H1 (cell line): ENCODE measurements around the gene WNT9B. TPM values are rescaled to one million over a fixed set of nuclear protein-coding genes. Genes with fewer than 3 reads are reported as not detected.
A peak's percentile ranks its signal among the peaks of the same experiment; 100 is the strongest.

Source experiments
- CTCF ChIA-PET: fragments of 300-600 bp; sonication (Branson Sonifier 250); formaldehyde crosslinking; loops from one replicate; lab custom pipeline; 2021; ENCODE audit not compliant: partially characterized antibody; lab: Charles Lee
- POLR2A ChIA-PET: fragments of 300-600 bp; sonication (Branson Sonifier 250); formaldehyde crosslinking; loops from one replicate; lab custom pipeline; 2021; ENCODE audit warnings: inconsistent platforms; ENCODE audit not compliant: partially characterized antibody; lab: Charles Lee
- DNase-seq, 2 experiments: peaks; one replicate each; pipeline versions ENCODE4 v3.0.0 to v3.0.0-alpha.2; 2010 to 2022; ENCODE audit warnings: low spot score in 2 of 2, low read depth in 1 of 2, mixed read lengths in 1 of 2
- FAIRE-seq: peaks from 2 replicates; lab custom pipeline; 2011; peaks lifted over from hg19 to GRCh38; lab: Jason Lieb, UNC
- H2AFZ ChIP-seq: 2 replicates; pipeline ENCODE4 v1.8.1; 2012; ENCODE audit warnings: low read length, inconsistent platforms
- H2AK5ac ChIP-seq: 2 replicates; pipeline ENCODE4 v1.6.1; 2013; ENCODE audit warnings: low read depth, low read length
- H2BK120ac ChIP-seq: replicated peaks from 2 replicates; pipeline ENCODE3; 2013; ENCODE audit warnings: low read depth, low read length, inconsistent platforms
- H2BK12ac ChIP-seq: 2 replicates; pipeline ENCODE4 v1.6.1; 2013; ENCODE audit warnings: low read depth, low read length
- H2BK15ac ChIP-seq: 2 replicates; pipeline ENCODE4 v1.6.1; 2013; ENCODE audit warnings: low read length
- H2BK20ac ChIP-seq: 2 replicates; pipeline ENCODE4 v1.6.1; 2013; ENCODE audit warnings: low read length
- H2BK5ac ChIP-seq: 2 replicates; pipeline ENCODE4 v1.6.1; 2013; ENCODE audit warnings: low read depth, low read length
- H3K14ac ChIP-seq: 2 replicates; pipeline ENCODE4 v1.6.1; 2013; ENCODE audit warnings: inconsistent platforms; ENCODE audit not compliant: insufficient read length
- H3K18ac ChIP-seq: 2 replicates; pipeline ENCODE4 v1.6.1; 2013; ENCODE audit warnings: low read length; ENCODE audit errors: extremely low read depth
- H3K23ac ChIP-seq: 2 replicates; pipeline ENCODE4 v1.6.1; 2013; ENCODE audit warnings: inconsistent platforms; ENCODE audit not compliant: insufficient read length
- H3K23me2 ChIP-seq: 2 replicates; pipeline ENCODE4 v1.6.1; 2013; ENCODE audit warnings: low read depth, low read length
- H3K27ac ChIP-seq: 2 replicates; pipeline ENCODE4 v1.6.1; 2011; ENCODE audit warnings: low read depth, low read length, inconsistent platforms
- H3K27me3 ChIP-seq, 4 experiments: replicated peaks in 1 of 4; 1 replicate in 1 of 4; 2 replicates in 3 of 4; pipeline versions ENCODE4 v1.6.1 to v1.8.1; 2011 to 2013; ENCODE audit warnings: low read length in 3 of 4, mild to moderate bottlenecking in 3 of 4, inconsistent platforms in 2 of 4, mixed read lengths in 2 of 4, moderate library complexity in 1 of 4; ENCODE audit not compliant: control insufficient read depth in 3 of 4, insufficient read depth in 3 of 4; ENCODE audit errors: extremely low read depth in 1 of 4
- H3K36me3 ChIP-seq, 4 experiments: 2 replicates each; pipeline versions ENCODE4 v1.6.1 to v1.8.1; 2011 to 2013; ENCODE audit warnings: mild to moderate bottlenecking in 4 of 4, low read length in 3 of 4, moderate library complexity in 2 of 4, control low read depth in 1 of 4, inconsistent platforms in 1 of 4; ENCODE audit not compliant: insufficient read depth in 4 of 4, control insufficient read depth in 2 of 4
- H3K4ac ChIP-seq: replicated peaks from 2 replicates; pipeline ENCODE3; 2013; ENCODE audit warnings: low read length, low read depth, mixed read lengths, inconsistent platforms; ENCODE audit not compliant: insufficient read length
- H3K4me1 ChIP-seq, 4 experiments: replicated peaks in 1 of 4; 1 replicate in 1 of 4; 2 replicates in 3 of 4; pipeline versions ENCODE4 v1.6.1 to v1.8.1; 2011 to 2013; ENCODE audit warnings: low read length in 3 of 4, inconsistent platforms in 2 of 4, mixed read lengths in 1 of 4; ENCODE audit not compliant: insufficient read depth in 4 of 4, control insufficient read depth in 3 of 4
- H3K4me2 ChIP-seq, 2 experiments: 2 replicates each; pipeline versions ENCODE4 v1.6.1 to v1.8.1; 2011 to 2013; ENCODE audit warnings: low read depth in 2 of 2, low read length in 2 of 2, control low read depth in 1 of 2, inconsistent platforms in 1 of 2, mild to moderate bottlenecking in 1 of 2; ENCODE audit not compliant: insufficient read depth in 1 of 2
- H3K4me3 ChIP-seq, 4 experiments: fragments of 200-600, 300-600 bp in 1 of 4; sonication (generic), shearing (Covaris generic), sonication (Bioruptor Twin) in 1 of 4; 2 replicates each; pipeline versions ENCODE4 v1.5.1 to v1.8.1; 2011 to 2016; ENCODE audit warnings: low read length in 4 of 4, low read depth in 3 of 4, control low read depth in 2 of 4, inconsistent platforms in 2 of 4, mild to moderate bottlenecking in 2 of 4, mixed read lengths in 1 of 4, moderate library complexity in 1 of 4; ENCODE audit not compliant: insufficient read depth in 2 of 4; ENCODE audit errors: extremely low read depth in 1 of 4
- H3K56ac ChIP-seq: replicated peaks from 2 replicates; pipeline ENCODE3; 2013; ENCODE audit warnings: low read depth, mild to moderate bottlenecking, mixed read lengths, low read length, inconsistent platforms; ENCODE audit not compliant: insufficient read length
- H3K79me1 ChIP-seq: 2 replicates; pipeline ENCODE4 v1.6.1; 2013; ENCODE audit warnings: low read depth, low read length, control low read depth
- H3K79me2 ChIP-seq, 2 experiments: 2 replicates each; pipeline versions ENCODE4 v1.6.1 to v1.8.1; 2012 to 2013; ENCODE audit warnings: low read length in 2 of 2, mild to moderate bottlenecking in 2 of 2, inconsistent platforms in 1 of 2; ENCODE audit not compliant: insufficient read depth in 2 of 2, control insufficient read depth in 1 of 2
- H3K9ac ChIP-seq, 4 experiments: replicated peaks in 1 of 4; 1 replicate in 1 of 4; 2 replicates in 3 of 4; pipeline versions ENCODE4 v1.6.1 to v1.8.1; 2011 to 2013; ENCODE audit warnings: low read depth in 3 of 4, low read length in 3 of 4, control low read depth in 2 of 4, mild to moderate bottlenecking in 2 of 4, moderate library complexity in 2 of 4, inconsistent platforms in 1 of 4; ENCODE audit errors: extremely low read depth in 1 of 4
- H3K9me3 ChIP-seq, 2 experiments: 2 replicates each; pipeline versions ENCODE4 v1.6.1 to v1.8.1; 2012 to 2013; ENCODE audit warnings: mild to moderate bottlenecking in 2 of 2, moderate library complexity in 2 of 2, control low read depth in 1 of 2, inconsistent platforms in 1 of 2, low read depth in 1 of 2, low read length in 1 of 2, mixed read lengths in 1 of 2; ENCODE audit not compliant: insufficient read depth in 2 of 2
- H4K20me1 ChIP-seq, 2 experiments: replicated peaks in 1 of 2; 2 replicates each; pipeline versions ENCODE3 to v1.8.1; 2011 to 2013; ENCODE audit warnings: inconsistent platforms in 2 of 2, low read length in 2 of 2, mild to moderate bottlenecking in 1 of 2; ENCODE audit not compliant: insufficient read depth in 2 of 2, control insufficient read depth in 1 of 2
- H4K5ac ChIP-seq: 2 replicates; pipeline ENCODE4 v1.6.1; 2013; ENCODE audit warnings: low read length, low read depth, mixed read lengths, inconsistent platforms; ENCODE audit not compliant: insufficient read length
- H4K8ac ChIP-seq: 2 replicates; pipeline ENCODE4 v1.8.0; 2013; ENCODE audit warnings: mild to moderate bottlenecking, moderate library complexity, low read length, inconsistent platforms; ENCODE audit not compliant: insufficient read depth; ENCODE audit errors: extremely low read depth
- H4K91ac ChIP-seq: replicated peaks from 2 replicates; pipeline ENCODE3; 2013; ENCODE audit warnings: low read length, mixed read lengths, inconsistent platforms; ENCODE audit not compliant: insufficient read length
- BACH1 ChIP-seq: IDR thresholded peaks from 2 replicates; pipeline ENCODE4 v1.6.1; 2012; ENCODE audit warnings: low read length, improper control_type of control experiment
- GTF2F1 ChIP-seq: IDR thresholded peaks from 2 replicates; pipeline ENCODE4 v1.6.1; 2012; ENCODE audit warnings: low read depth, low read length, improper control_type of control experiment, borderline replicate concordance
- WGBS, 2 experiments: shearing (Covaris generic) in 1 of 2; methylation state at CpG; one replicate each; pipeline versions ENCODE4 v1.1.6 to v1.1.7; 2013 to 2015; ENCODE audit warnings: low lambda C conversion rate in 2 of 2, mixed read lengths in 2 of 2, inconsistent platforms in 1 of 2, low coverage in 1 of 2, missing lambda C conversion rate in 1 of 2; ENCODE audit not compliant: insufficient replicate concordance in 2 of 2, insufficient coverage in 1 of 2, insufficient read length in 1 of 2; ENCODE audit errors: extremely low coverage in 1 of 2, missing lambda C conversion rate in 1 of 2; 5-methylcytosine and 5-hydroxymethylcytosine counted together
- polyA plus RNA-seq, 7 experiments: library from polyadenylated mRNA; depleted of rRNA in 3 of 7; stranded (reverse) in 5 of 7; unstranded in 2 of 7; fragments of >200 nt in 5 of 7; fragments of 200-250 nt in 2 of 7; gene quantifications; 1 replicate in 5 of 7; 2 replicates in 1 of 7; 4 replicates in 1 of 7; pipeline versions ENCODE4 v1.2.1 to v1.2.3, GENCODE V29; 2011 to 2013; ENCODE audit warnings: missing spikeins in 2 of 7, mixed read lengths in 2 of 7
- total RNA-seq: library from RNA; stranded (reverse); fragmentation: NEBNext Ultra II Directional; extraction: Animal tissue kit (Norgen Biotek cat#: 25700); gene quantifications from 2 replicates; pipeline ENCODE4 v1.2.1, GENCODE V29; 2021

WNT9B gene
- total and polyA plus RNA-seq, 2 of the 8 experiments (the other 6 are each of a cell fraction or from before 2014, with no cell fraction given): 0.21 TPM; not detected in 1

- CTCF ChIA-PET: interaction anchor here (0.6 to 5.2 kb wide), 9 partner anchors 11 to 125 kb away, joined by 3 to 35 read pairs (median 5); partner anchors contain the start of gene RPRML
- H2BK20ac ChIP-seq: no peak overlapping the region
- FAIRE-seq: no peak
These were observed 3.1 kb downstream of the WNT9B start for GRCh38 chr17:46854515-46854914.

More at GRCh38 chr17:46854515-46854914, 3.1 kb downstream of the WNT9B start:
- H3K18ac ChIP-seq: no peak overlapping the region
- no peak overlapping the region for H3K4ac ChIP-seq
- no peaks in the 10 kb centered on the region for H3K79me2 ChIP-seq
- no peaks in the 10 kb centered on the region for H3K9me3 ChIP-seq
- 90% methylated on average over 3 of the region's 3 CpGs; no CpG with 5 or more reads in 1 of the 2 experiments for WGBS, 2 experiments
- H4K91ac ChIP-seq: no peak overlapping the region
- H3K23me2 ChIP-seq: peaks cover 14% of the 10 kb centered on the region
- H4K20me1 ChIP-seq: no peaks in the 10 kb centered on the region
- H2BK15ac ChIP-seq: no peak overlapping the region
- H2BK12ac ChIP-seq: no peak overlapping the region
- no peak for DNase-seq
- H3K36me3 ChIP-seq: no peaks in the 10 kb centered on the region
- H3K56ac ChIP-seq: no peak overlapping the region
- POLR2A ChIA-PET: interaction anchor here (1.5 kb wide), 2 partner anchors 9 to 85 kb away, joined by 3 to 5 read pairs; no protein-coding TSS in a partner anchor
- H4K8ac ChIP-seq: no peak overlapping the region
- H3K27me3 ChIP-seq: peaks cover 20 to 37% (median 32%) of the 10 kb centered on the region in 4 experiments
- no peak overlapping the region for H2BK120ac ChIP-seq
- no peak overlapping the region for H2BK5ac ChIP-seq
- H3K79me1 ChIP-seq: no peaks in the 10 kb centered on the region
- no peak for TF ChIP-seq GTF2F1
- TF ChIP-seq BACH1: 0 out of 2 replicates have a peak, but pooled peaks have one; percentile 27
- H2AFZ ChIP-seq: no peak overlapping the region
- H3K4me1 ChIP-seq: peaks cover 0 to 5% (median 3%) of the 10 kb centered on the region in 4 experiments; a peak in 4 of 7 replicates
- H3K23ac ChIP-seq: no peak overlapping the region
- H3K27ac ChIP-seq: no peak overlapping the region
- no peak overlapping the region for H3K4me2 ChIP-seq
- no peak overlapping the region for H3K14ac ChIP-seq
- H3K4me3 ChIP-seq: no peak overlapping the region
- H4K5ac ChIP-seq: no peak overlapping the region
- H3K9ac ChIP-seq: no peak overlapping the region
- H2AK5ac ChIP-seq: no peak overlapping the region
